ENCODE measurements around the gene TMPRSS6.

GRCh38 chr22:37127350-37127878 lies 17.9 kb upstream of the TMPRSS6 start:
- TF ChIP-seq CTCF (IDR thresholded peaks at IDR 0.05; ENCODE audit: low read depth, low read length) = no peak
- no peak for TF ChIP-seq EZH2phosphoT487 (IDR thresholded peaks at IDR 0.05; ENCODE audit: low read depth)
